GM23248 (cell line): ENCODE results near the gene FOXN3. TPM values are rescaled to one million over a fixed set of nuclear protein-coding genes. Genes with fewer than 3 reads are reported as not detected.

Source experiments
- DNase-seq: peaks from one replicate; pipeline ENCODE4 v3.0.0-alpha.2; 2015
- H2AFZ ChIP-seq: fragments of 200-600 bp; sonication (generic); 2 replicates; pipeline ENCODE4 v1.6.1; 2016; ENCODE audit warnings: antibody characterized with exemption
- H3F3A ChIP-seq: fragments of 200-600 bp; sonication (generic); 2 replicates; pipeline ENCODE4 v1.6.1; 2016; ENCODE audit warnings: mild to moderate bottlenecking, antibody characterized with exemption, mixed run types; ENCODE audit not compliant: insufficient read depth
- H3K27ac ChIP-seq: fragments of 200-600 bp; sonication (generic); 2 replicates; pipeline ENCODE4 v1.5.1; 2016; ENCODE audit warnings: mild to moderate bottlenecking
- H3K27me3 ChIP-seq: fragments of 200-600 bp; sonication (generic); replicated peaks from 2 replicates; pipeline ENCODE4 v1.6.1; 2016; ENCODE audit warnings: mild to moderate bottlenecking; ENCODE audit not compliant: insufficient read depth
- H3K36me3 ChIP-seq: fragments of 200-600 bp; sonication (generic); 2 replicates; pipeline ENCODE4 v1.6.1; 2016; ENCODE audit warnings: low read depth, mild to moderate bottlenecking
- H3K4me1 ChIP-seq: fragments of 200-600 bp; sonication (generic); 2 replicates; pipeline ENCODE4 v1.6.1; 2016; ENCODE audit warnings: mild to moderate bottlenecking; ENCODE audit not compliant: insufficient read depth
- H3K4me2 ChIP-seq: fragments of 200-600 bp; sonication (generic); one replicate; pipeline ENCODE4 v1.6.1; 2016; ENCODE audit warnings: mild to moderate bottlenecking; ENCODE audit not compliant: unreplicated experiment
- H3K4me3 ChIP-seq: fragments of 200-600 bp; sonication (generic); 2 replicates; pipeline ENCODE4 v1.5.1; 2016; ENCODE audit warnings: mild to moderate bottlenecking
- H3K79me2 ChIP-seq: fragments of 200-600 bp; sonication (generic); 2 replicates; pipeline ENCODE4 v1.6.1; 2016; ENCODE audit warnings: mild to moderate bottlenecking; ENCODE audit not compliant: insufficient read depth
- H3K9ac ChIP-seq: fragments of 200-600 bp; sonication (generic); 2 replicates; pipeline ENCODE4 v1.6.1; 2016; ENCODE audit warnings: mild to moderate bottlenecking
- H3K9me2 ChIP-seq: fragments of 200-600 bp; sonication (generic); 2 replicates; pipeline ENCODE4 v1.6.1; 2016; ENCODE audit warnings: mixed run types, mild to moderate bottlenecking, moderate library complexity; ENCODE audit not compliant: insufficient read depth
- H3K9me3 ChIP-seq: fragments of 200-600 bp; sonication (generic); one replicate; pipeline ENCODE4 v1.6.1; 2017; ENCODE audit warnings: low read depth
- H4K20me1 ChIP-seq: fragments of 200-600 bp; sonication (generic); 2 replicates; pipeline ENCODE4 v1.6.0; 2016; ENCODE audit not compliant: insufficient read depth
- EZH2 ChIP-seq: fragments of 200-600 bp; sonication (generic); IDR thresholded peaks from 2 replicates; pipeline ENCODE4 v1.6.1; 2018; ENCODE audit warnings: antibody characterized with exemption, mild to moderate bottlenecking; ENCODE audit not compliant: insufficient read depth, poor library complexity, severe bottlenecking
- EZH2phosphoT487 ChIP-seq: fragments of 200-600 bp; sonication (generic); IDR thresholded peaks from 2 replicates; pipeline ENCODE4 v1.6.1; 2018; ENCODE audit warnings: antibody characterized with exemption, moderate library complexity, mild to moderate bottlenecking, low read depth; ENCODE audit not compliant: insufficient read depth
- WGBS, 2 experiments: methylation state at CpG; one replicate each; pipeline ENCODE4 v1.1.6; 2015 to 2017; ENCODE audit warnings: low lambda C conversion rate in 2 of 2, low coverage in 1 of 2; ENCODE audit errors: missing lambda C conversion rate in 2 of 2; 5-methylcytosine and 5-hydroxymethylcytosine counted together
- in situ Hi-C: fragments of 300-500 bp; cut with MboI; formaldehyde crosslinking; loops from 2 replicates; pipeline ENCODE4 v1.15.0; 2020
- polyA plus RNA-seq: library from polyadenylated mRNA; unstranded; fragments of >200 nt; fragmentation: Nextera tagmentation; extraction: Ambion mirVana; gene quantifications from 2 replicates; pipeline ENCODE4 v1.2.1, GENCODE V29; 2016
- total RNA-seq: library from RNA; depleted of rRNA; stranded (reverse); fragments of >200 nt; shearing (Covaris generic); gene quantifications from 2 replicates; pipeline ENCODE4 v1.2.3, GENCODE V29; 2014

FOXN3 gene
- total and polyA plus RNA-seq, 2 experiments from 2014 or later: 18.6 to 19.0 TPM

DNA sequence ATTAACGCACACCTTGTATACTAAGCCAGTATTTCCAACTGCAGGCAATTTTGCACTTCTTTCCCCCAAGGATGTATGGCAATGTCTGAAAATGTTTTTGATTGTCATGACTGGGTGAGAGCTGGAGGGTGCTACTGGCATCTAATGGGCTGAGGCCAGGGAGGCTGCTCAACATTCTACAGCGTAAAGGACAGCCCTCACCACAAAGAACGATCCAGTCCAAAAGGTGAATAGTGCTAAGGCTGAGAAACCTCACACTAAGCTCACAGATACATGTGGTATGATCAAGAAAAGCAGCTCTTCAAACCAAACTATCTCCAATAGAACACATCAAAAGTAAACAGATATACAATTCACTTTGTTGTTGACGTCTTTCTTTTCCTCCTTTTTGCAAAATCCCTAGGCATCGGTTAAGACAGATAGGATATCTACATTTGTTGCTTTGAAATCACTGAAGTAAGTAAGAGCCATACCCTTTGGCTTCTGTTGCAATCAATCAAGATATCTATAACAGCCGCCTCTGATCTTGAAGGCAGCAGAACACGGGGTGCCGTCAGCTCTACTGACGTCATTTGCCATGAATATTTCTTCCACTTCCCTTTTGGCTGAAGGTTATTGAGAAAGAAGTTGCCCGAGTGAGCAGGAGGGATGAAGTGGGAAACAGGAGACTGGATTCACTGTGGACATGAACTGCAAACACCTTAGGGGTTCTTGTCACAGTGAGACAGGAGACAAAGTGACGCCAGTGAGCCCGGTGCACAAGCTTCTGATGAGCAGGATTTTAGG, 218.3 kb downstream of the FOXN3 start:
- Histone ChIP-seq H3K27ac (no peak overlapping the region), H3K4me2 (no peak overlapping the region), H4K20me1 (no peaks in the 10 kb centered on the region), H2AFZ (no peak overlapping the region), H3K79me2 (no peaks in the 10 kb centered on the region), H3F3A (no peaks in the 10 kb centered on the region), H3K27me3 (no peaks in the 10 kb centered on the region), H3K9me2 (no peaks in the 10 kb centered on the region), H3K9ac (no peak overlapping the region), H3K36me3 (no peaks in the 10 kb centered on the region), H3K4me1 (no peaks in the 10 kb centered on the region), H3K4me3 (no peak overlapping the region), H3K9me3 (no peaks in the 10 kb centered on the region)
- 76 to 78% methylated on average over 12 of the region's 12 CpGs for WGBS, 2 experiments
- no peak for DNase-seq
- in situ Hi-C loops: no loop called here
- TF ChIP-seq EZH2phosphoT487: no peak
- no peak for TF ChIP-seq EZH2

- in situ Hi-C loops: no loop called here
- TF ChIP-seq EZH2: no peak
- no peak for TF ChIP-seq EZH2phosphoT487
- no peak for DNase-seq
- no peaks in the 10 kb centered on the region for H3K36me3 ChIP-seq
- H3F3A ChIP-seq: no peaks in the 10 kb centered on the region
- no peaks in the 10 kb centered on the region for H4K20me1 ChIP-seq
- WGBS, 2 experiments: 80 to 88% methylated on average over 4 of the region's 4 CpGs
- no peak overlapping the region for H3K4me2 ChIP-seq
- H3K9me3 ChIP-seq: no peaks in the 10 kb centered on the region
- no peak overlapping the region for H2AFZ ChIP-seq
- H3K27me3 ChIP-seq: no peaks in the 10 kb centered on the region
- no peaks in the 10 kb centered on the region for H3K79me2 ChIP-seq
- H3K27ac ChIP-seq: no peak overlapping the region
- no peak overlapping the region for H3K4me3 ChIP-seq
- H3K9ac ChIP-seq: no peak overlapping the region
- no peaks in the 10 kb centered on the region for H3K9me2 ChIP-seq
- H3K4me1 ChIP-seq: no peaks in the 10 kb centered on the region
Measured at GRCh38 chr14:89197623-89198022, 219.4 kb downstream of the FOXN3 start.

- Histone ChIP-seq H2AFZ (no peak overlapping the region), H3K79me2 (no peaks in the 10 kb centered on the region), H3K27ac (no peak overlapping the region), H4K20me1 (no peaks in the 10 kb centered on the region), H3K4me2 (no peak overlapping the region), H3F3A (no peaks in the 10 kb centered on the region), H3K9ac (no peak overlapping the region), H3K4me3 (no peak overlapping the region), H3K27me3 (no peaks in the 10 kb centered on the region), H3K4me1 (no peaks in the 10 kb centered on the region), H3K36me3 (no peaks in the 10 kb centered on the region), H3K9me2 (no peaks in the 10 kb centered on the region), H3K9me3 (no peaks in the 10 kb centered on the region)
- no peak for DNase-seq
- TF ChIP-seq EZH2 (no peak), EZH2phosphoT487 (no peak)
- WGBS, 2 experiments: 96 to 98% methylated on average over 3 of the region's 3 CpGs
- in situ Hi-C loops: no loop called here
Measured at GRCh38 chr14:89196545-89196944, 220.5 kb downstream of the FOXN3 start.

DNA sequence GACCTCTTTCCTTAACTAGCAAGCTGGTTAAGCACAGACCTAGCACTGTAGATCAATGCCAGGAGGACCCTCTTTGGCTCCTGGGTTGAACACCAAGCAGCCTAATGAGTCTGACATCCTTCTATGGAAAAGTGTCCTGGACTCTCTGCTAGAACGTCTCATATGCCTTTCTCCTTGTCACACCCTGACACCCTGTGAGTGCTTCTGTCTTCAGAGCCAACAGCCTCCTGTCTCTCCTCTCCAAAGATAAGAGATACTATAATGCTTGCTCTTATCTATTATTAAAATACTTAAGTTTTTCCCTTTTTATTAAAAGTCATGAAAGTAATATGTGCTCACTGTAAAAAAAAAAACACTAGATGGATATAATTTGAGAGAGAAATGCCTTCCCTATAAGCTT, 222.7 kb downstream of the FOXN3 start:
- in situ Hi-C loops: no loop called here
- WGBS, 2 experiments: 28 to 44% methylated on average over 1 of the region's 1 CpG

More for the DNA sequence above, 222.7 kb downstream of the FOXN3 start:
- Histone ChIP-seq H3F3A (no peaks in the 10 kb centered on the region), H3K9ac (no peak overlapping the region), H3K4me3 (no peak overlapping the region), H3K27ac (no peak overlapping the region), H3K4me1 (no peaks in the 10 kb centered on the region), H4K20me1 (no peaks in the 10 kb centered on the region), H3K27me3 (no peaks in the 10 kb centered on the region), H3K36me3 (no peaks in the 10 kb centered on the region), H3K79me2 (no peaks in the 10 kb centered on the region), H3K4me2 (no peak overlapping the region), H3K9me3 (no peaks in the 10 kb centered on the region), H2AFZ (no peak overlapping the region), H3K9me2 (no peaks in the 10 kb centered on the region)
- TF ChIP-seq EZH2phosphoT487 (no peak), EZH2 (no peak)
- DNase-seq: no peak
